Hair follicle dermal papilla cell (primary cell): ENCODE results near the gene KDM4B. TPM values are rescaled to one million over a fixed set of nuclear protein-coding genes. Genes with fewer than 3 reads are reported as not detected.

ENCODE experiments used
- small RNA-seq: library from RNA; depleted of rRNA; stranded (forward); fragments of <200 nt; gene quantifications from one replicate; pipeline ENCODE3, GENCODE V24; 2012
- total RNA-seq: library from RNA; depleted of rRNA; stranded (reverse); fragments of >200 nt; gene quantifications from 2 replicates; pipeline ENCODE4 v1.2.3, GENCODE V29; 2012

KDM4B gene
- total RNA-seq, result 32.7 and 40.7 TPM in 2 replicates

GRCh38 chr19:4968462-4969291 is at the start of gene KDM4B:
Gene KDM4B, plus strand, starts transcription at chr19:4969113. Its CDS starts 63,778 bp downstream, at chr19:5032891.

Small RNA genes lying within 50 kb of the gene (small RNA-seq; reads per million reads assigned to genes)
- gene MIR4747, result not detected

Other genes with a start within 250 kb of the KDM4B start
- gene DPP9, start 245.3 kb upstream of the KDM4B start, total RNA-seq, result 29.9 and 35.6 TPM in 2 replicates
- gene FEM1A, start 177.4 kb upstream of the KDM4B start, total RNA-seq, result 15.8 and 18.8 TPM in 2 replicates
- 5.6 and 6.7 TPM in 2 replicates for gene TICAM1, start 137.4 kb upstream of the KDM4B start, total RNA-seq
- 345 and 355 TPM in 2 replicates for gene PLIN3, start 101.4 kb upstream of the KDM4B start, total RNA-seq
- 0.49 TPM in 1 of 2 replicates, not detected in the other for gene ARRDC5, start 66.2 kb upstream of the KDM4B start, total RNA-seq
- 13.7 and 19.1 TPM in 2 replicates for gene UHRF1, start 59.6 kb upstream of the KDM4B start, total RNA-seq